Skeletal muscle cell (primary cell): ENCODE data around the gene PI4KB.

Experiments
- DNase-seq: peaks from one replicate; pipeline ENCODE4 v3.0.0-alpha.2; 2010; ENCODE audit warnings: low read depth
- H3K4me3 ChIP-seq: 2 replicates; pipeline ENCODE4 v1.5.1; 2011; ENCODE audit warnings: low read depth, mild to moderate bottlenecking, control low read depth, low read length, moderate library complexity

PI4KB gene

GRCh38 chr1:151346769-151347522 lies 19.7 kb upstream of the PI4KB start, which contains the start of gene RFX5:
RFX5 (minus strand) TSS chr1:151347252; CDS start chr1:151346320, 932 bp downstream.
- peak; percentile 87 for DNase-seq
- peak within 1 kb of the TSS; percentile 74 for H3K4me3 ChIP-seq

GRCh38 chr1:151346082-151346768 lies 19.0 kb upstream of the PI4KB start:
- peak overlapping the region; percentile 74 for H3K4me3 ChIP-seq
- DNase-seq: no peak

- no peak for DNase-seq
These were observed 17.1 kb upstream of the PI4KB start for GRCh38 chr1:151344291-151344690.

GRCh38 chr1:151343587-151343986 lies 16.4 kb upstream of the PI4KB start:
- no peak overlapping the region for H3K4me3 ChIP-seq
- DNase-seq: no peak

More at GRCh38 chr1:151344291-151344690, 17.1 kb upstream of the PI4KB start:
- H3K4me3 ChIP-seq: no peak overlapping the region

- DNase-seq: no peak
- no peak overlapping the region for H3K4me3 ChIP-seq
These were observed 15.4 kb upstream of the PI4KB start for GRCh38 chr1:151342569-151342968.

GRCh38 chr1:151342021-151342420 lies 14.8 kb upstream of the PI4KB start:
- DNase-seq: no peak
- H3K4me3 ChIP-seq: no peak overlapping the region

- DNase-seq: peak; percentile 51
- H3K4me3 ChIP-seq: no peak overlapping the region
These were observed 13.9 kb upstream of the PI4KB start for GRCh38 chr1:151340870-151341754.

GRCh38 chr1:151336556-151336955 lies 9.3 kb upstream of the PI4KB start:
- no peak overlapping the region for H3K4me3 ChIP-seq
- DNase-seq: no peak

- H3K4me3 ChIP-seq: no peak overlapping the region
These were observed 7.6 kb upstream of the PI4KB start for GRCh38 chr1:151334822-151335221.

GRCh38 chr1:151327903-151328674 lies 873 bp upstream of the PI4KB start:
- peak overlapping the region; percentile 74 for H3K4me3 ChIP-seq
- DNase-seq: no peak

More at GRCh38 chr1:151334822-151335221, 7.6 kb upstream of the PI4KB start:
- DNase-seq: no peak

- peak overlapping the region; percentile 74 for H3K4me3 ChIP-seq
- no peak for DNase-seq
These were observed 495 bp downstream of the PI4KB start for GRCh38 chr1:151326619-151327222.

- H3K4me3 ChIP-seq: peak overlapping the region; percentile 74
- no peak for DNase-seq
These were observed 1.4 kb downstream of the PI4KB start for GRCh38 chr1:151325646-151326429.

- no peak overlapping the region for H3K4me3 ChIP-seq
- DNase-seq: no peak
These were observed 2.0 kb downstream of the PI4KB start for GRCh38 chr1:151325231-151325630.

- no peak for DNase-seq
- no peak overlapping the region for H3K4me3 ChIP-seq
These were observed 2.8 kb downstream of the PI4KB start for GRCh38 chr1:151324390-151324930.

GRCh38 chr1:151318975-151319374 lies 8.2 kb downstream of the PI4KB start:
- H3K4me3 ChIP-seq: no peak overlapping the region
- DNase-seq: no peak

- no peak overlapping the region for H3K4me3 ChIP-seq
- DNase-seq: no peak
These were observed 11.5 kb downstream of the PI4KB start for GRCh38 chr1:151315565-151316235.
